ENCODE results near the gene HRH2.

HRH2 gene

GRCh38 chr5:175696139-175696854 lies 38.4 kb downstream of the HRH2 start:
- peak; percentile 96 for TF ChIP-seq CTCF (IDR thresholded peaks at IDR 0.05; ENCODE audit: low read depth, low read length, poor library complexity, severe bottlenecking)
- TF ChIP-seq EZH2phosphoT487 (IDR thresholded peaks at IDR 0.05; ENCODE audit: borderline replicate concordance, low read length) = no peak
- peaks cover 47% of the 10 kb centered on the region for H3K79me2 ChIP-seq (ENCODE audit: control insufficient read depth, low read length)
- H3K27ac ChIP-seq (ENCODE audit: low read depth, low read length) = peak overlapping the region; percentile 86
- peak overlapping the region; percentile 80 for H3K4me2 ChIP-seq (ENCODE audit: low read length)
- H3F3A ChIP-seq (ENCODE audit: control insufficient read depth, insufficient read depth) = no peaks in the 10 kb centered on the region; the same call in 1 of the 2 replicates
- H3K36me3 ChIP-seq (ENCODE audit: control insufficient read depth, low read length) = no peaks in the 10 kb centered on the region
- H3K4me3 ChIP-seq (ENCODE audit: low read length) = peak overlapping the region; percentile 74
- no peaks in the 10 kb centered on the region for H3K27me3 ChIP-seq (ENCODE audit: control insufficient read depth, low read length)
- no peaks in the 10 kb centered on the region for H3K9me3 ChIP-seq (ENCODE audit: control insufficient read depth, insufficient read depth, low read length)
- no peaks in the 10 kb centered on the region for H4K20me1 ChIP-seq (ENCODE audit: control insufficient read depth, insufficient read depth, low read depth, low read length)
- H3K9me2 ChIP-seq (replicated peaks; ENCODE audit: control insufficient read depth, low read length) = no peaks in the 10 kb centered on the region
- H3K4me1 ChIP-seq (ENCODE audit: control insufficient read depth, low read length) = peaks cover 61% of the 10 kb centered on the region

GRCh38 chr5:175696855-175697198 lies 39.0 kb downstream of the HRH2 start:
- Histone ChIP-seq H3K27ac (ENCODE audit: low read depth, low read length) (no peak overlapping the region), H3K9me2 (replicated peaks; ENCODE audit: control insufficient read depth, low read length) (no peaks in the 10 kb centered on the region), H3K4me2 (ENCODE audit: low read length) (peak overlapping the region; percentile 80), H3F3A (ENCODE audit: control insufficient read depth, insufficient read depth) (no peaks in the 10 kb centered on the region; the same call in 1 of the 2 replicates), H3K79me2 (ENCODE audit: control insufficient read depth, low read length) (peaks cover 43% of the 10 kb centered on the region), H3K27me3 (ENCODE audit: control insufficient read depth, low read length) (no peaks in the 10 kb centered on the region), H3K9me3 (ENCODE audit: control insufficient read depth, insufficient read depth, low read length) (no peaks in the 10 kb centered on the region), H3K4me1 (ENCODE audit: control insufficient read depth, low read length) (peaks cover 59% of the 10 kb centered on the region), H3K4me3 (ENCODE audit: low read length) (peak overlapping the region; percentile 74; the same call in 1 of the 2 replicates), H4K20me1 (ENCODE audit: control insufficient read depth, insufficient read depth, low read depth, low read length) (no peaks in the 10 kb centered on the region), H3K36me3 (ENCODE audit: control insufficient read depth, low read length) (no peaks in the 10 kb centered on the region)
- TF ChIP-seq EZH2phosphoT487 (IDR thresholded peaks at IDR 0.05; ENCODE audit: borderline replicate concordance, low read length) = no peak
- TF ChIP-seq CTCF (IDR thresholded peaks at IDR 0.05; ENCODE audit: low read depth, low read length, poor library complexity, severe bottlenecking) = no peak

- Histone ChIP-seq H3F3A (ENCODE audit: control insufficient read depth, insufficient read depth) (no peaks in the 10 kb centered on the region; the same call in 1 of the 2 replicates), H3K4me2 (ENCODE audit: low read length) (no peak overlapping the region), H3K4me3 (ENCODE audit: low read length) (no peak overlapping the region), H3K9me3 (ENCODE audit: control insufficient read depth, insufficient read depth, low read length) (no peaks in the 10 kb centered on the region), H4K20me1 (ENCODE audit: control insufficient read depth, insufficient read depth, low read depth, low read length) (no peaks in the 10 kb centered on the region), H3K4me1 (ENCODE audit: control insufficient read depth, low read length) (peaks cover 48% of the 10 kb centered on the region), H3K79me2 (ENCODE audit: control insufficient read depth, low read length) (peaks cover 33% of the 10 kb centered on the region), H3K36me3 (ENCODE audit: control insufficient read depth, low read length) (no peaks in the 10 kb centered on the region), H3K27ac (ENCODE audit: low read depth, low read length) (no peak overlapping the region), H3K9me2 (replicated peaks; ENCODE audit: control insufficient read depth, low read length) (no peaks in the 10 kb centered on the region), H3K27me3 (ENCODE audit: control insufficient read depth, low read length) (no peaks in the 10 kb centered on the region)
- TF ChIP-seq EZH2phosphoT487 (IDR thresholded peaks at IDR 0.05; ENCODE audit: borderline replicate concordance, low read length) (no peak), CTCF (IDR thresholded peaks at IDR 0.05; ENCODE audit: low read depth, low read length, poor library complexity, severe bottlenecking) (no peak)
These were observed 40.0 kb downstream of the HRH2 start for GRCh38 chr5:175697846-175698245.
